ENCODE data around the gene OSER1. TPM values are rescaled to one million over a fixed set of nuclear protein-coding genes. Genes with fewer than 3 reads are reported as not detected.

OSER1 gene
- 100 to 1,000 TPM in 1 of 4 donors, 10 to 100 TPM in 3; 73.0 to 114 (median 94.5) TPM for total RNA-seq

- intact Hi-C loops (cut with DNase I; ENCODE audit: low total_unique reads): loop anchor here (2.0 to 10.0 kb wide), 9 partner anchors 24 to 1762 kb away; partner anchors contain the start of genes JPH2, SERINC3, SRSF6 and TOMM34
- Histone ChIP-seq H3K4me1 (peaks cover 44 to 50% of the 10 kb centered on the region in 2 donors), H3K4me3 (peak within 1 kb of the TSS; percentile 90 to 98 (median 95))
Measured at GRCh38 chr20:44210406-44211176, at the start of gene OSER1. Gene OSER1 (minus strand): TSS chr20:44210771. CDS start chr20:44206957, 3,814 bp downstream.

GRCh38 chr20:44258226-44258890 is 47.8 kb upstream of the OSER1 start:
- no peaks in the 10 kb centered on the region for H3K9me3 ChIP-seq
- in situ Hi-C loops (cut with MboI; ENCODE audit: low sequenced_read_pairs in 4 of 4) (no loop called here), intact Hi-C loops (cut with DNase I; ENCODE audit: low total_unique reads) (no loop called here)
- TF ChIP-seq POLR2A (IDR thresholded peaks at IDR 0.05) (no peak), CTCF (IDR thresholded peaks at IDR 0.05 in 4 of 5, conservative IDR thresholded peaks at IDR 0.05 in 1 of 5) (no peak)
- no peaks in the 10 kb centered on the region for H3K27me3 ChIP-seq
- no peak overlapping the region for H3K27ac ChIP-seq
- DNase-seq (no peak), ATAC-seq (no peak)
- H3K36me3 ChIP-seq: no peaks in the 10 kb centered on the region
- H3K4me1 ChIP-seq: no peaks in the 10 kb centered on the region
- H3K4me3 ChIP-seq: no peak overlapping the region

More at GRCh38 chr20:44210406-44211176, at the start of gene OSER1:
- in situ Hi-C loops (cut with MboI; ENCODE audit: low sequenced_read_pairs in 4 of 4): loop anchor here (10.0 to 25.0 kb wide), 8 partner anchors 252 to 1152 kb away; partner anchors contain the start of genes KCNK15 (in 2 of the 4), PKIG (in 1 of the 4), SDC4 (in 1 of the 4) and SRSF6 (in 1 of the 4)
- ATAC-seq (peak; percentile 83 to 85), DNase-seq (peak; percentile 98 to 99)
- TF ChIP-seq POLR2A (IDR thresholded peaks at IDR 0.05) (peak; percentile 97 to 98), CTCF (IDR thresholded peaks at IDR 0.05 in 4 of 5, conservative IDR thresholded peaks at IDR 0.05 in 1 of 5) (no peak)
- no peaks in the 10 kb centered on the region for H3K27me3 ChIP-seq
- H3K9me3 ChIP-seq: no peaks in the 10 kb centered on the region
- no peaks in the 10 kb centered on the region for H3K36me3 ChIP-seq
- H3K27ac ChIP-seq: peak within 1 kb of the TSS; percentile 97 to 100 (median 98)

- Histone ChIP-seq H3K36me3 (no peaks in the 10 kb centered on the region), H3K4me3 (no peak overlapping the region), H3K27ac (no peak overlapping the region), H3K27me3 (no peaks in the 10 kb centered on the region), H3K4me1 (no peaks in the 10 kb centered on the region), H3K9me3 (no peaks in the 10 kb centered on the region)
- in situ Hi-C loops (cut with MboI; ENCODE audit: low sequenced_read_pairs in 4 of 4) (no loop called here), intact Hi-C loops (cut with DNase I; ENCODE audit: low total_unique reads) (no loop called here)
- TF ChIP-seq POLR2A (IDR thresholded peaks at IDR 0.05) (no peak), CTCF (IDR thresholded peaks at IDR 0.05 in 4 of 5, conservative IDR thresholded peaks at IDR 0.05 in 1 of 5) (no peak)
- no peak for ATAC-seq
- no peak for DNase-seq
Measured at GRCh38 chr20:44256961-44257360, 46.4 kb upstream of the OSER1 start.

GRCh38 chr20:44255942-44256341 is 45.4 kb upstream of the OSER1 start:
- DNase-seq (no peak), ATAC-seq (no peak)
- Histone ChIP-seq H3K4me1 (no peaks in the 10 kb centered on the region), H3K27me3 (no peaks in the 10 kb centered on the region), H3K36me3 (no peaks in the 10 kb centered on the region), H3K9me3 (no peaks in the 10 kb centered on the region), H3K4me3 (no peak overlapping the region), H3K27ac (no peak overlapping the region)
- in situ Hi-C loops (cut with MboI; ENCODE audit: low sequenced_read_pairs in 4 of 4) (no loop called here), intact Hi-C loops (cut with DNase I; ENCODE audit: low total_unique reads) (no loop called here)
- TF ChIP-seq CTCF (IDR thresholded peaks at IDR 0.05 in 4 of 5, conservative IDR thresholded peaks at IDR 0.05 in 1 of 5): no peak
- no peak for TF ChIP-seq POLR2A (IDR thresholded peaks at IDR 0.05)

Measured in gastrocnemius medialis (tissue), 4 donors.